LNCaP clone FGC (cell line): ENCODE results near the gene DYNLL1.

ENCODE experiments used
- DNase-seq: peaks from one replicate; pipeline ENCODE4 v3.0.0-alpha.2; 2011; ENCODE audit warnings: low read depth
- H3K4me3 ChIP-seq: 2 replicates; pipeline ENCODE4 v1.5.1; 2011; ENCODE audit warnings: mild to moderate bottlenecking, low read depth, low read length, control low read depth
- TF ChIP-seq, protein P1 (sequence below): IDR thresholded peaks from 2 replicates; pipeline ENCODE4 v1.5.1; 2012; ENCODE audit warnings: mild to moderate bottlenecking; ENCODE audit not compliant: control insufficient read depth, insufficient read depth; ENCODE audit errors: extremely low read depth

The DYNLL1 gene

DNA sequence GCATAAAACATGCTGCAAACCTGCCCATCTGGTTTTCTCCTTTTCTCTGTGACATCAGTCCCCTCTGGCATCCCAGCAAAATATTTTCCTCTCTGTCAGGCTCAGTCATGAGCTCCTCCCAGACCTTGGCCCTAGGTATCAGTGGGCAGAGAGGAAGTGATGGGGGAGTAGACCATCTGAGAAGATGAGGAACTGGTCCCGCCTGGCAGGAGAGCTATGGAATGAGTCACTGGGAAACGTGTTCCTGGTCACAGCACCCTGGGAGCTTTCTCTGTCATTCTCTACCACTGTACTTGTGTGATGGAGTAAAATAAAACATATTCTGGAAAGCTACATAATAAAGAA is 21.3 kb upstream of the DYNLL1 start:
- peak; percentile 87 for DNase-seq

DNA sequence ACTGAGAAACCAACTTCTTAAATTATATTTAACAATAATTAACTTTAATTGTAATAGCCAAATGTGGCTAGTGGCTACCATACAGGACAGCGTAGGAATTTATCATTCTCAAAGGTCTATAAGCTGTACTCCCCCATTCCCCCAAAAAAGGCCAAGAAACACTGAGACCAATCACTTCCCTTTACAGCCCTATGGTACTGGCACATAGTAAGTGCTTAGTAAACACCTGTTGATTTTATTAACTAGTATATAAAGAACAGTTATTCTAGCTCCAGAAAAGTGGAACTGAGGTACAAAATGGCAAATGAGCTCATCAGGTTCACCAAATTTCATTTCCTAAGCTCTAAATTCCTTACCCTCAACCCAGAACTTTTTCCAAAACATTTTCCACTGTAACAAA is 20.3 kb upstream of the DYNLL1 start:
- DNase-seq = no peak
- no peak overlapping the region for H3K4me3 ChIP-seq
- TF ChIP-seq, protein P1, sequence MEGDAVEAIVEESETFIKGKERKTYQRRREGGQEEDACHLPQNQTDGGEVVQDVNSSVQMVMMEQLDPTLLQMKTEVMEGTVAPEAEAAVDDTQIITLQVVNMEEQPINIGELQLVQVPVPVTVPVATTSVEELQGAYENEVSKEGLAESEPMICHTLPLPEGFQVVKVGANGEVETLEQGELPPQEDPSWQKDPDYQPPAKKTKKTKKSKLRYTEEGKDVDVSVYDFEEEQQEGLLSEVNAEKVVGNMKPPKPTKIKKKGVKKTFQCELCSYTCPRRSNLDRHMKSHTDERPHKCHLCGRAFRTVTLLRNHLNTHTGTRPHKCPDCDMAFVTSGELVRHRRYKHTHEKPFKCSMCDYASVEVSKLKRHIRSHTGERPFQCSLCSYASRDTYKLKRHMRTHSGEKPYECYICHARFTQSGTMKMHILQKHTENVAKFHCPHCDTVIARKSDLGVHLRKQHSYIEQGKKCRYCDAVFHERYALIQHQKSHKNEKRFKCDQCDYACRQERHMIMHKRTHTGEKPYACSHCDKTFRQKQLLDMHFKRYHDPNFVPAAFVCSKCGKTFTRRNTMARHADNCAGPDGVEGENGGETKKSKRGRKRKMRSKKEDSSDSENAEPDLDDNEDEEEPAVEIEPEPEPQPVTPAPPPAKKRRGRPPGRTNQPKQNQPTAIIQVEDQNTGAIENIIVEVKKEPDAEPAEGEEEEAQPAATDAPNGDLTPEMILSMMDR = no peak

More for the DNA sequence above, 21.3 kb upstream of the DYNLL1 start:
- peak overlapping the region; percentile 30 for H3K4me3 ChIP-seq
- TF ChIP-seq, protein P1 = no peak

DNA sequence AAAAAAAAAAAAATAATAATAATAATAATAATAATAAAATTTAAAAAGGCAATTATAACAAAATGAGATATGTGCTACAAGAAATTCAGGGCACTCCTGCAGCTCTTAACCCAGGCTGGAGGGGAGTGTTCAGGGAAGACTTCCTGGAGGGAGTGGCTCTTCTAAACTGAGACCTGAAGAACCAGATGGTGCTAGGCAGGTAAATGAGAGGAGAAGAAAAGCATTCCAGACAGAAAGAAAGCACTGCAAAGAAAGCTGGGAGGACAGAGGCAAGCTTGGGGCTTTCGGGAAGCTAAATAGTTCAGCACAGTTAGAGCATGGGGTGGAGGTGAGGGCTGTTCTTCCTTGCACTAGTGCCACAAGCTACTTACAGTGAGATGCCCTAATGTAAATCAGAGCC is 16.5 kb upstream of the DYNLL1 start:
- TF ChIP-seq, protein P1 = no peak
- no peak overlapping the region for H3K4me3 ChIP-seq
- no peak for DNase-seq

DNA sequence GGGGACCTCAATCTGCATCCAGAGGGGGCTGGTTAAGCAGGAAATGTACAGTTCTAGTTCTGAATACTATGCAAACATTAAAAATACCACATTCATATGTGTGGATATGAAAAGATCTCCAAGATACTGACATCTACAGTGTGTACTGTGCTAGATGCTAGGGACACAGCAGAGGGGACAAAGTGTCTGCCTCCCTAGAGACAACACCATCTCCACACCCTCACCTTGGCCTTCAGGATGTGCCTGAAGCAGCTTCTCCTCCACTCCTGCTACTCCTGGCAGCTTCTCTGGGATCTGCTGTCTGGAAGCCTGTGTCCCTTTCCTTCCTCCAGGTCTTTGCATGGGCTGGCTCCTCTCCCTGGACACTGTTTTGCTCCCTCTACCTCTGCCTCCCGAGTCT is 15.7 kb upstream of the DYNLL1 start:
- no peak overlapping the region for H3K4me3 ChIP-seq
- DNase-seq = no peak
- TF ChIP-seq, protein P1 = no peak

DNA sequence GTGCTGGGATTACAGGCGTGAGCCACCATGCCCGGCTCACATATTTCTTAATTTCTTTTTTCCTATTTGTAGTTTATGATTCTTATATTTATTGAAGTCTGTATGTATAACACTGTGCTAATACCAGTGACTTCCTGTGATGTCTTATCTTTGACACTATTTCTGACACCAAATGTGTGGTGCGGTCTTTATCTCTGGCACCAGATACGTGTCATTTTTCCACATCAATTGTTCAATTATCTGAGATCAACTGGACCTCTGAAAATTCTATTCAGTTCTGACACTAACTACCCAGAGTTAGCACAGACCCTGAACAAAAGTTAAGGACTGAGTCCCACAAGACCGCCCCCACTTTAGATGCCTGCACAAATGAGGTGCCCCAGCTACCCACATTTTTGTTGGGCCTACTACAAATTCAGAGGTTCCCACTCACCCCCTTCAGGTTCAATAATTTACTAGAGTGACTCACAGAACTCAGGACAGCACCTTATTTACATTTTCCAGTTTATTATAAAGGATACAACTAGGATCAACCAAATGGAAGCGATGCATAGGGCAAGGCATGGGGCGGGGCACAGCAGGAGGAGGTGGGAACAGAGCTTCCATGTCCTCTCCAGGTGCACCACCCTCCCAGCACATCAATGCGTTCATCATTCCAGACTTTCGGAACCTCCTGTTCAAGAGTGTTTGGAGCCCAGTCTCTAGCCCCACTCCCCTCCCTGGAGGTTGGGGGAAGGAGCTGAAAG is 14.7 kb upstream of the DYNLL1 start:
- no peak overlapping the region for H3K4me3 ChIP-seq
- TF ChIP-seq, protein P1 = no peak
- DNase-seq = no peak

DNA sequence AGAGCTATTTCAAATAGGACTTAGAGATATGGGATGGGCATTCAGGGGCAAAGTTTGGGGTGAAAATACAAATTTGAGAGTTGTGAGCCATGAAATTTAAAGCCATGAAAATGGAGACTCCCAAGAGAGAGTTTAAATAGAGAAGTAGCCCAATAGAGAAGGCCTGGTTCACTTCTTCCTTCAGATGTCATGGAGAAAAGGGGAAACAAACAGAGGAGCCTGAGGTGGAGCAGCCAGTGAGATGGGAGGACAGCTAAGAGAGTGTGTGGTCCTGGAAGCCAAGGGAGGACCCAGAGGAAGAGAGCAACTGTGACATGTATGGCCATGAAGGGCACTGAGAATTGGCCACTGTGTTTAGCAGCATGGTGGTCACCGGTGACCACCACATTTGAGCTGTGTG is 12.3 kb upstream of the DYNLL1 start:
- no peak for DNase-seq
- TF ChIP-seq, protein P1 = no peak

More for the DNA sequence above, 12.3 kb upstream of the DYNLL1 start:
- H3K4me3 ChIP-seq = no peak overlapping the region
